HG03135 (cell line): ENCODE data around the gene PRRG2.

Source experiments
- ATAC-seq: cut with Tn5 transposase; IDR thresholded peaks from one replicate; pipeline ENCODE4 v1.9.1; 2021; ENCODE audit warnings: mild to moderate bottlenecking, moderate library complexity; ENCODE audit not compliant: unreplicated experiment

The PRRG2 gene

GRCh38 chr19:49585023-49585422 lies 3.9 kb downstream of the PRRG2 start:
- ATAC-seq, result no peak

DNA sequence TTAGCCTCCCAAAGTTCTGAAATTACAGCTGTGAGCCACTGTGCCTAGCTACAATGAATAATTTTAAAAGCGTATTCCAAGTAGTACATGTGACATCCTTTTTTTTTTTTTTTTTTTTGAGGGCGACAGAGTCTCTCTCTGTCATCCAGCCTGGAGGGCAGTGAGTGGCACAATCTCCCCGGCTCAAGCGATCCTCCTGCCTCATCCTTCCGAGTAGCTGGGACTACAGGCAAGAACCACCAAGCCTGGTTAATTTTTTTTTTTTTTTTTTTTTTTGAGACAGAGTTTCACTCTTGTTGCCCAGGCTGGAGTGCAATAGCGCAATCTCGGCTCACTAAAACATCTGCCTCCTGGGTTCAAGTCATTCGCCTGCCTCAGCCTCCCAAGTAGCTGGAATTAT lies 6.1 kb downstream of the PRRG2 start:
- ATAC-seq, result no peak

- no peak for ATAC-seq
Measured at GRCh38 chr19:49588365-49589122, 7.4 kb downstream of the PRRG2 start.

GRCh38 chr19:49589502-49589905 lies 8.4 kb downstream of the PRRG2 start:
- ATAC-seq, result no peak

DNA sequence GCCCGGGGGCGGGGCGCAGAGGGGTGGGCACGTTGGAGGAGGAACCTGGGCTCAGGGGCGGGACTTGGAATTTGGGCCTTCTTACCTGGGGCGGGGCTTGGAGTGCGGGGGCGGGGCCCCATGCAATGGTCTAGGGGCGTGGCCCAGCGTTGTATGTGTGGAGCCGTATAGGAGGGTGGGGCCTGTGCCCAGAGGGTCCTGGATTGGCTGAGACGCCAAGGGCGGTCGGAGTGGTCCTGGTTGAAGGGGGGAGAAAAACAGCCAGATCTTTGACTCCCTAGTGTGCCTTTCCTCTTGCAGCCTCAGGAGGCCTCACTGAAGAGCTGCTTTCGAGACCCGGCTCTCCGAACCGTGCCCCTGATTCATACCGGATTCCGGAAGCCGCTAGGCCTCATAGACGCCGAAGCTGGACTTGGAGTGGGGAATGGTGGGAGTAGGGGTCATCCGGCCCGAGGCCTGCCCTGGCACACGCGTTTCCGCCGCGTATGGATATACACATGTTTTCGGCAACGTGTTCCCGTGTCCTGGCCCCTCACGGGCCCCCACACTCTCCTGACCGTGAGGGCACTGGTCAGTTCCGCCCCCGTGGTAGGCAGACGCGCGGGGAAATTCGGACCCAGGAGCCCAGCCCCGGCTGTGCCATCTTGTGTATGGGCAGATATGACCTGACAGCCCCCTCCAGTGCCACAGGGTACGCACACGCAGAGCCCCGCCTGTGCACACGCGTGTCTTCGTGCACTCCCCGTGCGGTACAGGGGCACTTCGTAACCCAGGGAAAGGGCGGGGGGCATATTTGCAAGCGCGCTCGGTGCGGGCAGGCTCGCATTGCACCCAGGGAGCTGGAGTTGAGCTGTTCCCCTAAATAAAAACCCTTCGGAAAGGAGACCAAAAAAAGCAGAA lies 9.2 kb downstream of the PRRG2 start:
- no peak for ATAC-seq

GRCh38 chr19:49590971-49591730 lies 10.0 kb downstream of the PRRG2 start, which contains the start of gene PRR12:
TSS of gene PRR12 (plus strand) at chr19:49591182. CDS start at chr19:49591655, 473 bp downstream.
- ATAC-seq, result no peak

DNA sequence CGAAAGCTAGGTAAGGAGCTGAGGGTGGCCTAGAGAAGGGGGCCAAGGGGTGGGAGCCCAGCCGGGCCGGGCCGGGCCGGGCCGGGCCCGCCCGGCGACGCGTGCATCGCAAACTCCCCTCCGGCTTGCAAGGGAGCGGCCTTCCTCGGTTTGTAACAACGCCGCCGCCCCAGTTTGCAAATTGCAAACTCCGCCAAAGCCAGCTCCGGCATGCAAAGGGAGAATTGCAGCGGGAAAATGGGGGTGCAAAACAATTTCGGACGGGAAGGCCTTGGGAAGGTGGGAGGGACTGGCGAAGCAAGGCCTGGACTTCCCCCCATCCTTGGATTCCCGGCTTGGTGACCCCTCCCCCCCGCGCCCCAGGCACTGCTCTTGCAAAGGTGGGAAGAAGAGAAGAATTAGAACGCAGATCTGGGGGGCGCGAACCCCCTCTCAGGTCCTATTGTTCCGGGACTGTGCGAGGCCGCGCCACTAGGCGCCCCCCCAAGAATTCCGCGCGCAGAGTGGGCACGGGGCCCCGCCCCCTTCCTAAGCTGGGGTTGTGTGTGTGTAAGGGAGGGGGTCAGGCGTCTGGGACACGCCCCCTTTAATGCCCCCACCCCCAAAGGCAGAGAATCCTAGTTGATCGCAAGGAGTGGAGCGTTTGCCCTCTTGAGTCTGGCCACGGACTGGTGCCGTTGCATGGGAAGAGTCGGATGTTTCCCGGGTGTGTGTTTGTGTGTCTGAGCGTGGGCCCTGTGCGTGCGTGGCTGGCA lies 10.8 kb downstream of the PRRG2 start:
- no peak for ATAC-seq

DNA sequence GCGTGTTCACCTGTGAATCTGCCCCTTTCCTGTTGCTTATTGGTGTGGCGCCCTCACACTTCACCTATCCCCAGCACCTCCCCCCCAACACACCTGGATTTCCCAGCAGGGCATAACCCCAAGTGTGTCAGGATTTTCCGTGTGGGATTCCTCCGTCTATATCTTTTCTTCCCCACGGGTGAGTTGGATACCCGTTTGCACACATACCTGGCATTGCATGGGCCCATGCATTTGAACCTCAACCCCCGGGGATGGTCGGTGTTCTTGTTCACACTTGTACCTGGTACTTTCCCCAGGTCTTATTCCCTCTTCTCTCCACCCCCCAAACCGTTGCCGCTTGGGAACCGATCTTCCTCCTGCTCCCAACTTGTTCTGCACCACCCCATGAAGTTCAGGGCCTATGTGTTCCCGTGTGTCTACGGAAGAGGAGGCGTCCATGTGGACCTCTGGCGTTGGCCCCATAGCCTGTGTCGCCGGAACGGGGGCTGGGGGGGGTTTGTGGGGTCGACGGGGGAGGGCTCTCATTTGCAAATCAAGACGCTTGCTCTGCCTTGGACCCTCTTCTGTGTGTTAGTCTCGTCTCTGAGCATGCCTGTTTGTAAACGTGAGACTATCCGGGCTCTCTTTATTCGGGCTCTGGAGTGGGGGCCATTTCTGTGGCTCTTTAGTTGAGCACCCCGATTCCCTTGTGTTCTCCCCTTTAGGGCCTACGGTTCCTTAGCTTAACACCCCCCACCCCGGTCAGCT lies 11.5 kb downstream of the PRRG2 start:
- no peak for ATAC-seq

DNA sequence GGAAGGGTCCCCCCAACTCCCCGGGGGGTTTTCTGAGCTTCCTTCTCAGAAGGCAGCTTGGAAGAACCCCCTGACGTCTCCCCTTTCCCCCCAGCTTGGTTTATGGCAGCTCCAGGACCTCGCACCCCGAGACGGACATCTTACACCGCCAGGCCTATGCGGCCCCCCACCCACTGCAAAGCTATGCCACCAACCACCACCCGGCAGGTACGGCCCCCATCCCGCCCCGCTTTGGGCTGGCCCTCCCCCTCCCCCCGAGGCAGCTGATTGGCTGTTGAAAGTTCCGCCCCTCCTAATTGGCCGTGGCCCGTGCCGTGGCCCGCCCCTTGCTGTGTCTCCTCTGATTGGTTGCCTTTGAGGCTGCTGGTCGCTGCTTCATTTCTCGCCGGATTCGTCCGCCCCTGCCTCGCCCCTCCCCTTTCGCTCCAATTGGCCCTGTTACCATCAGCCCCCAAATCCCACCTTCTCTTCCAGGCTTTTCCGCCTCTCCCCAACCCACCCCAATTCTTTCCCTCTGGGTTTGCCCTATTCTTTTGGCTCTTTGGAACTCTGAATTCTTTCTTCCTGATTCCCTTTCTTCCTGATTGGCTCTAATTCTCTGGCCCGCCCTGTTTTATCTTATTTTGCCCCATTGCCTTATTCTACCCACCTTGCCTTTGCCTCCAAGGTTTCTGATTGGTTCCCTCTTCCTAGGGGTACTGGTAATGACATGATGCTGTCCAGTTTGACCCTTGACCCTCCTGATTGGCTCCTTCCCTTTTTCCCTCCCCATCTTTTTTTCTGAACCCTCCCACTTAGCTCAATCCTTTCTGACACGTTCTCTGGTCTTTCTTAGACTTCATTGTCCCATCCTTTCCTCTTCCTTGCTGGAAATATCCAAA lies 12.4 kb downstream of the PRRG2 start:
- ATAC-seq, result peak; percentile 45

DNA sequence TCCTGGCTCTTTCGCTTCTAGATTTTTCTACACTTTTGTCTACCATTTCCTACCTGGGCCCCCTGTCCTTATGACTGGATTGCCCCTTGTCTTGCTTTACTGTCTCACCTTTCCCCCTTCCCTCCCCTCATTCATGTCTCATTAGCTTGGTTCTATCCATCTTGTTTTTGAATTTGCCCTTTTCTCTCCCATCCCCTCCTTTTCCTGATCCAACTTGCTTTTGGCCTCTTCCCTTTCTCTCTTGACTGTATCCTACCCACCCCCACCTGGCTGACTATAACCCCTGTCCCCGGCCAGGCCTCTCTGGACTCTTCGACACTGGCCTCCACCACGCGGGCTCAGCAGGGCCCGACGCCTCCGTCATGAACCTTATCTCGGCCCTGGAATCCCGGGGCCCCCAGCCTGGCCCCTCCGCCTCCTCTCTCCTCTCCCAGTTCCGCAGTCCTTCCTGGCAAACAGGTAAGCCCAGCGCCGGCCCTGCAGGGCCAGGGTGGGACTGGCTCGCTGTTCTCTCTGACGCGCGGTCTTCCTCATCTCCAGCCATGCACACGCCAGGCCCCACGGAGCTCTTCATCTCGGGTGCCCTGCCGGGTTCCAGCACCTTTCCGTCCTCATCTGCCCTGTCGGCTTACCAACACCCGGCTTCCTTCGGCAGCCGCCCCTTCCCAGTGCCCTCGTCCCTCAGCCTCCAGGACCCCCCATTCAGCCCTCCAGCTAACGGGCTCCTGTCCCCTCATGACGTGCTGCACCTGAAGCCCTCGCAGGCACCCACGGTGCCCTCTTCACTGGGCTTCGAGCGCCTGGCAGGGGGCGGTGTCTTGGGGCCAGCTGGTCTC lies 13.3 kb downstream of the PRRG2 start:
- no peak for ATAC-seq

- ATAC-seq, result no peak
Measured at GRCh38 chr19:49594993-49595818, 14.1 kb downstream of the PRRG2 start.

GRCh38 chr19:49595819-49596404 lies 14.8 kb downstream of the PRRG2 start:
- no peak for ATAC-seq

GRCh38 chr19:49596407-49596806 lies 15.3 kb downstream of the PRRG2 start:
- no peak for ATAC-seq

DNA sequence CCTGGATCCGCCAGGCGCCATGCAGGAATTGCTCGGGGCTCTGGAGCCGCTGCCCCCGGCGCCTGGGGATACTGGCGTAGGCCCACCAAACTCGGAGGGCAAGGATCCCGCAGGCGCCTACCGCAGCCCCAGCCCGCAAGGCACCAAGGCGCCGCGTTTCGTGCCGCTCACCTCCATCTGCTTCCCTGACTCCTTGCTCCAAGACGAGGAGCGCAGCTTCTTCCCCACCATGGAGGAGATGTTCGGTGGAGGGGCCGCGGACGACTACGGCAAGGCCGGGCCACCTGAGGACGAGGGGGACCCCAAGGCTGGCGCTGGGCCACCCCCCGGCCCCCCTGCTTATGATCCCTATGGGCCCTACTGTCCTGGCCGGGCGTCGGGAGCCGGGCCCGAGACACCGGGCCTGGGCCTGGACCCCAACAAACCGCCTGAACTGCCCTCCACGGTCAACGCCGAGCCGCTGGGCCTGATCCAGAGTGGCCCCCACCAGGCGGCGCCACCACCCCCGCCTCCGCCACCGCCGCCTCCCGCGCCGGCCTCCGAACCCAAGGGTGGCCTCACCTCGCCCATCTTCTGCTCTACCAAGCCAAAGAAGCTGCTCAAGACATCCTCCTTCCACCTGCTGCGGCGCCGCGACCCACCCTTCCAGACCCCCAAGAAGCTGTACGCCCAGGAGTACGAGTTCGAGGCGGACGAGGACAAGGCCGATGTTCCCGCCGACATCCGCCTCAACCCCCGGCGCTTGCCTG lies 16.0 kb downstream of the PRRG2 start:
- ATAC-seq, result no peak

DNA sequence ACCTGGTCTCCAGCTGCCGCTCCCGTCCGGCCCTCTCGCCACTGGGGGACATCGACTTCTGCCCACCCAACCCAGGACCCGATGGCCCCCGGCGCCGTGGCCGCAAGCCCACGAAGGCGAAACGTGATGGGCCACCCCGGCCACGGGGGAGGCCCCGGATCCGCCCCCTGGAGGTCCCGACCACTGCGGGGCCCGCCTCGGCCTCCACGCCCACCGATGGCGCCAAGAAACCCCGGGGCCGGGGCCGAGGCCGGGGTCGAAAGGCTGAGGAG lies 16.5 kb downstream of the PRRG2 start:
- no peak for ATAC-seq
